Measurements from ENCODE around the gene DLAT. TPM values are rescaled to one million over a fixed set of nuclear protein-coding genes. Genes with fewer than 3 reads are reported as not detected.

The DLAT gene
- total RNA-seq, 1 experiment from 2014 or later: 99.3 TPM

- H3K9me3 ChIP-seq: no peaks in the 10 kb centered on the region
- H3K4me3 ChIP-seq (ENCODE audit: low read depth, low read length): no peak overlapping the region
- CTCF ChIA-PET: no interaction called here
- H3K27me3 Mint-ChIP-seq (ENCODE audit: insufficient read depth, unreplicated experiment): no peaks in the 10 kb centered on the region
- H3K9me3 Mint-ChIP-seq (ENCODE audit: unreplicated experiment): no peaks in the 10 kb centered on the region
- H3K27me3 ChIP-seq (replicated peaks; ENCODE audit: control insufficient read depth, insufficient read depth, low read length): no peaks in the 10 kb centered on the region
- intact Hi-C loops (cut with micrococcal nuclease; ENCODE audit: unreplicated experiment): no loop called here
- H3K27ac Mint-ChIP-seq (ENCODE audit: unreplicated experiment): no peak overlapping the region
- H3K4me1 Mint-ChIP-seq (ENCODE audit: low read depth, unreplicated experiment): peaks cover 18% of the 10 kb centered on the region
- H3K4me1 ChIP-seq: peaks cover 20% of the 10 kb centered on the region
- POLR2A ChIA-PET: no interaction called here
- no peaks in the 10 kb centered on the region for H3K36me3 Mint-ChIP-seq (ENCODE audit: insufficient read depth, unreplicated experiment)
- H3K36me3 ChIP-seq (ENCODE audit: control insufficient read depth, insufficient read depth, low read length): no peaks in the 10 kb centered on the region
- DNase-seq: no peak
- BruUV-seq (replicated peaks): no TSS peak
- TF ChIP-seq, protein P1, sequence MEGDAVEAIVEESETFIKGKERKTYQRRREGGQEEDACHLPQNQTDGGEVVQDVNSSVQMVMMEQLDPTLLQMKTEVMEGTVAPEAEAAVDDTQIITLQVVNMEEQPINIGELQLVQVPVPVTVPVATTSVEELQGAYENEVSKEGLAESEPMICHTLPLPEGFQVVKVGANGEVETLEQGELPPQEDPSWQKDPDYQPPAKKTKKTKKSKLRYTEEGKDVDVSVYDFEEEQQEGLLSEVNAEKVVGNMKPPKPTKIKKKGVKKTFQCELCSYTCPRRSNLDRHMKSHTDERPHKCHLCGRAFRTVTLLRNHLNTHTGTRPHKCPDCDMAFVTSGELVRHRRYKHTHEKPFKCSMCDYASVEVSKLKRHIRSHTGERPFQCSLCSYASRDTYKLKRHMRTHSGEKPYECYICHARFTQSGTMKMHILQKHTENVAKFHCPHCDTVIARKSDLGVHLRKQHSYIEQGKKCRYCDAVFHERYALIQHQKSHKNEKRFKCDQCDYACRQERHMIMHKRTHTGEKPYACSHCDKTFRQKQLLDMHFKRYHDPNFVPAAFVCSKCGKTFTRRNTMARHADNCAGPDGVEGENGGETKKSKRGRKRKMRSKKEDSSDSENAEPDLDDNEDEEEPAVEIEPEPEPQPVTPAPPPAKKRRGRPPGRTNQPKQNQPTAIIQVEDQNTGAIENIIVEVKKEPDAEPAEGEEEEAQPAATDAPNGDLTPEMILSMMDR (IDR thresholded peaks at IDR 0.05; ENCODE audit: insufficient read depth in 1 of 2, low read depth in 1 of 2, low read length in 1 of 2, severe bottlenecking in 1 of 2, unreplicated experiment in 1 of 2): no peak
- H3K4me3 Mint-ChIP-seq (ENCODE audit: unreplicated experiment): no peak overlapping the region
These were observed 34.8 kb upstream of the DLAT start for GRCh38 chr11:111990381-111990780.

GRCh38 chr11:111992206-111992855, 32.9 kb upstream of the DLAT start:
- Mint-ChIP-seq H3K4me1 (ENCODE audit: low read depth, unreplicated experiment) (peaks cover 8% of the 10 kb centered on the region), H3K36me3 (ENCODE audit: insufficient read depth, unreplicated experiment) (no peaks in the 10 kb centered on the region), H3K9me3 (ENCODE audit: unreplicated experiment) (no peaks in the 10 kb centered on the region), H3K27me3 (ENCODE audit: insufficient read depth, unreplicated experiment) (no peaks in the 10 kb centered on the region), H3K27ac (ENCODE audit: unreplicated experiment) (no peak overlapping the region), H3K4me3 (ENCODE audit: unreplicated experiment) (no peak overlapping the region)
- intact Hi-C loops (cut with micrococcal nuclease; ENCODE audit: unreplicated experiment): no loop called here
- BruUV-seq (replicated peaks): no TSS peak
- Histone ChIP-seq H3K27me3 (replicated peaks; ENCODE audit: control insufficient read depth, insufficient read depth, low read length) (no peaks in the 10 kb centered on the region), H3K9me3 (no peaks in the 10 kb centered on the region), H3K36me3 (ENCODE audit: control insufficient read depth, insufficient read depth, low read length) (no peaks in the 10 kb centered on the region), H3K4me1 (peaks cover 14% of the 10 kb centered on the region), H3K4me3 (ENCODE audit: low read depth, low read length) (no peak overlapping the region)
- no peak for DNase-seq
- ChIA-PET POLR2A (interaction anchor here (0.5 kb wide), 1 partner anchor 628 kb away, joined by 5 read pairs; no protein-coding TSS in a partner anchor), CTCF (interaction anchor here (2.0 kb wide), 1 partner anchor 10 kb away, joined by 9 read pairs; no protein-coding TSS in a partner anchor)
- TF ChIP-seq, protein P1 (IDR thresholded peaks at IDR 0.05; ENCODE audit: insufficient read depth in 1 of 2, low read depth in 1 of 2, low read length in 1 of 2, severe bottlenecking in 1 of 2, unreplicated experiment in 1 of 2): no peak

GRCh38 chr11:111996129-111996528, 29.1 kb upstream of the DLAT start:
- Mint-ChIP-seq H3K9me3 (ENCODE audit: unreplicated experiment) (no peaks in the 10 kb centered on the region), H3K27me3 (ENCODE audit: insufficient read depth, unreplicated experiment) (no peaks in the 10 kb centered on the region), H3K36me3 (ENCODE audit: insufficient read depth, unreplicated experiment) (no peaks in the 10 kb centered on the region), H3K4me3 (ENCODE audit: unreplicated experiment) (no peak overlapping the region), H3K27ac (ENCODE audit: unreplicated experiment) (no peak overlapping the region), H3K4me1 (ENCODE audit: low read depth, unreplicated experiment) (peaks cover 10% of the 10 kb centered on the region)
- Histone ChIP-seq H3K4me1 (0 out of 2 replicates have a peak, but pooled peaks cover 5% of the 10 kb centered on the region), H3K9me3 (no peaks in the 10 kb centered on the region), H3K36me3 (ENCODE audit: control insufficient read depth, insufficient read depth, low read length) (no peaks in the 10 kb centered on the region), H3K27me3 (replicated peaks; ENCODE audit: control insufficient read depth, insufficient read depth, low read length) (no peaks in the 10 kb centered on the region), H3K4me3 (ENCODE audit: low read depth, low read length) (no peak overlapping the region)
- CTCF ChIA-PET: interaction anchor here (0.5 to 1.3 kb wide), 4 partner anchors 14 to 118 kb away, joined by 4 to 10 read pairs (median 6); no protein-coding TSS in a partner anchor
- no TSS peak for BruUV-seq (replicated peaks)
- no peak for DNase-seq
- intact Hi-C loops (cut with micrococcal nuclease; ENCODE audit: unreplicated experiment): loop anchor here (1.0 kb wide), 3 partner anchors 11 to 117 kb away; partner anchors contain the start of genes CFAP68 and FDXACB1
- TF ChIP-seq, protein P1 (IDR thresholded peaks at IDR 0.05; ENCODE audit: insufficient read depth in 1 of 2, low read depth in 1 of 2, low read length in 1 of 2, severe bottlenecking in 1 of 2, unreplicated experiment in 1 of 2): no peak
- POLR2A ChIA-PET: no interaction called here

Data from Caco-2 (cell line).